ENCODE measurements around the gene SFXN3. TPM values are rescaled to one million over a fixed set of nuclear protein-coding genes. Genes with fewer than 3 reads are reported as not detected.
A peak's percentile ranks its signal among the peaks of the same experiment; 100 is the strongest.

SFXN3 gene
- total and polyA plus RNA-seq, 2 of the 13 experiments (the other 11 are each of a cell fraction or from before 2014, with no cell fraction given): 16.8 to 71.5 TPM

GRCh38 chr10:100996678-100997359 is 34.2 kb upstream of the SFXN3 start (continued):
- no peak for TF ChIP-seq ZNF660 (CRISPR knock-in tag; IDR thresholded peaks at IDR 0.05; ENCODE audit: borderline replicate concordance, low read depth)
- no peak for TF ChIP-seq GZF1 (CRISPR knock-in tag; IDR thresholded peaks at IDR 0.05)
- TF ChIP-seq GTF2F1 (IDR thresholded peaks at IDR 0.05; ENCODE audit: low read length): no peak
- TF ChIP-seq, protein P1, sequence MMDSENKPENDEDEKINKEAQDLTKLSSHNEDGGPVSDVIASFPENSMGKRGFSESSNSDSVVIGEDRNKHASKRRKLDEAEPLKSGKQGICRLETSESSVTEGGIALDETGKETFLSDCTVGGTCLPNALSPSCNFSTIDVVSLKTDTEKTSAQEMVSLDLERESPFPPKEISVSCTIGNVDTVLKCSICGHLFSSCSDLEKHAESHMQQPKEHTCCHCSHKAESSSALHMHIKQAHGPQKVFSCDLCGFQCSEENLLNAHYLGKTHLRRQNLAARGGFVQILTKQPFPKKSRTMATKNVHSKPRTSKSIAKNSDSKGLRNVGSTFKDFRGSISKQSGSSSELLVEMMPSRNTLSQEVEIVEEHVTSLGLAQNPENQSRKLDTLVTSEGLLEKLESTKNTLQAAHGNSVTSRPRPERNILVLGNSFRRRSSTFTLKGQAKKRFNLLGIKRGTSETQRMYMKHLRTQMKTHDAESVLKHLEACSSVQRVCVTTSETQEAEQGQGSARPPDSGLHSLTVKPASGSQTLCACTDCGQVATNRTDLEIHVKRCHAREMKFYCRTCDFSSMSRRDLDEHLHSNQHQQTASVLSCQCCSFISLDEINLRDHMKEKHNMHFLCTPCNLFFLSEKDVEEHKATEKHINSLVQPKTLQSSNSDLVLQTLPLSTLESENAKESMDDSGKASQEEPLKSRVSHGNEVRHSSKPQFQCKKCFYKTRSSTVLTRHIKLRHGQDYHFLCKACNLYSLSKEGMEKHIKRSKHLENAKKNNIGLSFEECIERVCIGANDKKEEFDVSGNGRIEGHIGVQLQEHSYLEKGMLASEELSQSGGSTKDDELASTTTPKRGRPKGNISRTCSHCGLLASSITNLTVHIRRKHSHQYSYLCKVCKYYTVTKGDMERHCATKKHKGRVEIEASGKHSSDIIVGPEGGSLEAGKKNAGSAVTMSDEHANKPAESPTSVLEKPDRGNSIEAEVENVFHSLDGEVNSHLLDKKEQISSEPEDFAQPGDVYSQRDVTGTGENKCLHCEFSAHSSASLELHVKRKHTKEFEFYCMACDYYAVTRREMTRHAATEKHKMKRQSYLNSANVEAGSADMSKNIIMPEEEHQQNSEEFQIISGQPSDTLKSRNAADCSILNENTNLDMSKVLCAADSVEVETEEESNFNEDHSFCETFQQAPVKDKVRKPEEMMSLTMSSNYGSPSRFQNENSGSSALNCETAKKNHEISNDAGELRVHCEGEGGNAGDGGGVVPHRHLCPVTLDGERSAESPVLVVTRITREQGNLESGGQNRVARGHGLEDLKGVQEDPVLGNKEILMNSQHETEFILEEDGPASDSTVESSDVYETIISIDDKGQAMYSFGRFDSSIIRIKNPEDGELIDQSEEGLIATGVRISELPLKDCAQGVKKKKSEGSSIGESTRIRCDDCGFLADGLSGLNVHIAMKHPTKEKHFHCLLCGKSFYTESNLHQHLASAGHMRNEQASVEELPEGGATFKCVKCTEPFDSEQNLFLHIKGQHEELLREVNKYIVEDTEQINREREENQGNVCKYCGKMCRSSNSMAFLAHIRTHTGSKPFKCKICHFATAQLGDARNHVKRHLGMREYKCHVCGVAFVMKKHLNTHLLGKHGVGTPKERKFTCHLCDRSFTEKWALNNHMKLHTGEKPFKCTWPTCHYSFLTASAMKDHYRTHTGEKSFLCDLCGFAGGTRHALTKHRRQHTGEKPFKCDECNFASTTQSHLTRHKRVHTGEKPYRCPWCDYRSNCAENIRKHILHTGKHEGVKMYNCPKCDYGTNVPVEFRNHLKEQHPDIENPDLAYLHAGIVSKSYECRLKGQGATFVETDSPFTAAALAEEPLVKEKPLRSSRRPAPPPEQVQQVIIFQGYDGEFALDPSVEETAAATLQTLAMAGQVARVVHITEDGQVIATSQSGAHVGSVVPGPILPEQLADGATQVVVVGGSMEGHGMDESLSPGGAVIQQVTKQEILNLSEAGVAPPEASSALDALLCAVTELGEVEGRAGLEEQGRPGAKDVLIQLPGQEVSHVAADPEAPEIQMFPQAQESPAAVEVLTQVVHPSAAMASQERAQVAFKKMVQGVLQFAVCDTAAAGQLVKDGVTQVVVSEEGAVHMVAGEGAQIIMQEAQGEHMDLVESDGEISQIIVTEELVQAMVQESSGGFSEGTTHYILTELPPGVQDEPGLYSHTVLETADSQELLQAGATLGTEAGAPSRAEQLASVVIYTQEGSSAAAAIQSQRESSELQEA (CRISPR knock-in tag; IDR thresholded peaks at IDR 0.05; ENCODE audit: not compliant biosample characterization): no peak
- TF ChIP-seq, protein P2, sequence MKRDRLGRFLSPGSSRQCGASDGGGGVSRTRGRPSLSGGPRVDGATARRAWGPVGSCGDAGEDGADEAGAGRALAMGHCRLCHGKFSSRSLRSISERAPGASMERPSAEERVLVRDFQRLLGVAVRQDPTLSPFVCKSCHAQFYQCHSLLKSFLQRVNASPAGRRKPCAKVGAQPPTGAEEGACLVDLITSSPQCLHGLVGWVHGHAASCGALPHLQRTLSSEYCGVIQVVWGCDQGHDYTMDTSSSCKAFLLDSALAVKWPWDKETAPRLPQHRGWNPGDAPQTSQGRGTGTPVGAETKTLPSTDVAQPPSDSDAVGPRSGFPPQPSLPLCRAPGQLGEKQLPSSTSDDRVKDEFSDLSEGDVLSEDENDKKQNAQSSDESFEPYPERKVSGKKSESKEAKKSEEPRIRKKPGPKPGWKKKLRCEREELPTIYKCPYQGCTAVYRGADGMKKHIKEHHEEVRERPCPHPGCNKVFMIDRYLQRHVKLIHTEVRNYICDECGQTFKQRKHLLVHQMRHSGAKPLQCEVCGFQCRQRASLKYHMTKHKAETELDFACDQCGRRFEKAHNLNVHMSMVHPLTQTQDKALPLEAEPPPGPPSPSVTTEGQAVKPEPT (CRISPR knock-in tag; IDR thresholded peaks at IDR 0.05; ENCODE audit: low read depth): 0 out of 2 replicates have a peak, but pooled peaks have one; percentile 9
- no peak for TF ChIP-seq RCOR2 (CRISPR knock-in tag; IDR thresholded peaks at IDR 0.05)
- no peak for TF ChIP-seq NR3C1 (CRISPR knock-in tag; IDR thresholded peaks at IDR 0.05)
- no peak for TF ChIP-seq TBX3 (IDR thresholded peaks at IDR 0.05; ENCODE audit: borderline replicate concordance)
- no peak for TF ChIP-seq ZFAT (CRISPR knock-in tag; conservative IDR thresholded peaks at IDR 0.05)
- no peak for TF ChIP-seq PLSCR1 (CRISPR knock-in tag; IDR thresholded peaks at IDR 0.05; ENCODE audit: borderline replicate concordance)
- no peak for TF ChIP-seq ZNF883 (CRISPR knock-in tag; IDR thresholded peaks at IDR 0.05; ENCODE audit: not compliant biosample characterization)
- TF ChIP-seq HNRNPK (IDR thresholded peaks at IDR 0.05; ENCODE audit: low read depth, low read length, poor library complexity, severe bottlenecking): peak; percentile 23
- TF ChIP-seq ZSCAN9 (CRISPR knock-in tag; IDR thresholded peaks at IDR 0.05; ENCODE audit: borderline replicate concordance): no peak
- TF ChIP-seq ZNF354B (CRISPR knock-in tag; IDR thresholded peaks at IDR 0.05): no peak
- TF ChIP-seq TCF7 (IDR thresholded peaks at IDR 0.05; ENCODE audit: low read depth): no peak
- TF ChIP-seq ZNF775 (CRISPR knock-in tag; IDR thresholded peaks at IDR 0.05; ENCODE audit: borderline replicate concordance): no peak
- no peak for TF ChIP-seq NFE2L2 (IDR thresholded peaks at IDR 0.05; ENCODE audit: low read length)
